ENCODE results near the gene PMEL.
A peak's percentile ranks its signal among the peaks of the same experiment; 100 is the strongest.

Gene PMEL

GRCh38 chr12:55933799-55934742 lies 31.8 kb downstream of the PMEL start:
- no peak overlapping the region for H3K4me3 ChIP-seq (replicated peaks; ENCODE audit: low read depth, low read length)
- no peak for DNase-seq (ENCODE audit: extremely low read depth, low read depth)
- no peak for TF ChIP-seq CTCF (IDR thresholded peaks at IDR 0.05; ENCODE audit: low read depth, low read length, missing control alignments)

GRCh38 chr12:55933169-55933798 lies 32.6 kb downstream of the PMEL start:
- no peak for TF ChIP-seq CTCF (IDR thresholded peaks at IDR 0.05; ENCODE audit: low read depth, low read length, missing control alignments)
- no peak for DNase-seq (ENCODE audit: extremely low read depth, low read depth)
- H3K4me3 ChIP-seq (replicated peaks; ENCODE audit: low read depth, low read length), result no peak overlapping the region

- DNase-seq (ENCODE audit: extremely low read depth, low read depth), result no peak
- H3K4me3 ChIP-seq (replicated peaks; ENCODE audit: low read depth, low read length), result peak overlapping the region; percentile 68
- no peak for TF ChIP-seq CTCF (IDR thresholded peaks at IDR 0.05; ENCODE audit: low read depth, low read length, missing control alignments)
Measured at GRCh38 chr12:55932551-55932910, 33.3 kb downstream of the PMEL start.

- no peak for DNase-seq (ENCODE audit: extremely low read depth, low read depth)
- peak overlapping the region; percentile 68 for H3K4me3 ChIP-seq (replicated peaks; ENCODE audit: low read depth, low read length)
- TF ChIP-seq CTCF (IDR thresholded peaks at IDR 0.05; ENCODE audit: low read depth, low read length, missing control alignments), result no peak
Measured at GRCh38 chr12:55931780-55932550, 33.9 kb downstream of the PMEL start.

- no peak for DNase-seq (ENCODE audit: extremely low read depth, low read depth)
- peak overlapping the region; percentile 68 for H3K4me3 ChIP-seq (replicated peaks; ENCODE audit: low read depth, low read length)
- no peak for TF ChIP-seq CTCF (IDR thresholded peaks at IDR 0.05; ENCODE audit: low read depth, low read length, missing control alignments)
Measured at GRCh38 chr12:55931317-55931779, 34.5 kb downstream of the PMEL start.

GRCh38 chr12:55930771-55931316 lies 35.0 kb downstream of the PMEL start, which contains the start of gene DGKA:
Gene DGKA (plus strand): TSS chr12:55931162. CDS start chr12:55936504, 5,342 bp downstream.
- peak; percentile 60 for DNase-seq (ENCODE audit: extremely low read depth, low read depth)
- H3K4me3 ChIP-seq (replicated peaks; ENCODE audit: low read depth, low read length), result peak within 1 kb of the TSS; percentile 68
- peak; percentile 59 for TF ChIP-seq CTCF (IDR thresholded peaks at IDR 0.05; ENCODE audit: low read depth, low read length, missing control alignments)
